Keratinocyte (primary cell): ENCODE measurements around the gene NHERF2.

Experiments used
- CTCF ChIP-seq, 3 experiments: IDR thresholded peaks in 1 of 3; conservative IDR thresholded peaks in 1 of 3; optimal IDR thresholded peaks in 1 of 3; 2 replicates in 2 of 3; 3 replicates in 1 of 3; pipeline versions ENCODE3 to v1.5.1; 2011; ENCODE audit warnings: low read length in 3 of 3, mild to moderate bottlenecking in 3 of 3, moderate library complexity in 2 of 3, control low read depth in 1 of 3, inconsistent platforms in 1 of 3; ENCODE audit not compliant: insufficient read depth in 2 of 3; ENCODE audit errors: extremely low read depth in 1 of 3
- EZH2 ChIP-seq: IDR thresholded peaks from one replicate; pipeline ENCODE4 v1.6.1; 2012; ENCODE audit warnings: inconsistent platforms, mild to moderate bottlenecking, low read length, moderate library complexity

GRCh38 chr16:2079991-2080390 is 53.3 kb downstream of the NHERF2 start:
- TF ChIP-seq CTCF (optimal IDR thresholded peaks at IDR 0.05 in 1 of 3, IDR thresholded peaks at IDR 0.05 in 1 of 3, conservative IDR thresholded peaks at IDR 0.05 in 1 of 3; ENCODE audit: extremely low read depth in 1 of 3, insufficient read depth in 2 of 3, low read length in 3 of 3), result no peak
- no peak for TF ChIP-seq EZH2
